ENCODE measurements around the gene UPF3A.
"Not testable (repeated sequence)": the region's sequence is repeated elsewhere in the genome, so short reads cannot be mapped to it uniquely, and the experiment has no call there.

UPF3A gene

DNA sequence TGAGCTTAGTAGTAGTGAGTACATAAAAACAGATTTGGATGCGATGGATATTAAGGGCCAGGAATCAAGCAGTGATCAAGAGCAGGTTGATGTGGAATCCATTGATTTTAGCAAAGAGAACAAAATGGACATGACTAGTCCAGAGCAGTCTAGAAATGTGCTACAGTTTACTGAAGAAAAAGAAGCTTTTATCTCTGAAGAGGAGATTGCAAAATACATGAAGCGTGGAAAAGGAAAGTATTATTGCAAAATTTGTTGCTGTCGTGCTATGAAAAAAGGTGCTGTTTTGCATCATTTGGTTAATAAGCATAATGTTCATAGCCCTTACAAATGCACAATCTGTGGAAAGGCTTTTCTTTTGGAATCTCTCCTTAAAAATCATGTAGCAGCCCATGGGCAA, 44.3 kb downstream of the UPF3A start:
- Histone ChIP-seq H3K36me3 (ENCODE audit: insufficient read depth, low read length) (peaks cover 72% of the 10 kb centered on the region), H3K9ac (ENCODE audit: insufficient read length) (peak overlapping the region; percentile 11)
- TF ChIP-seq FOXP2 (optimal IDR thresholded peaks at IDR 0.05; ENCODE audit: control extremely low read depth, extremely low read length, insufficient read depth) (no peak), POLR2AphosphoS5 (IDR thresholded peaks at IDR 0.05; ENCODE audit: borderline replicate concordance, low read depth, low read length) (no peak), EZH2 (IDR thresholded peaks at IDR 0.05) (no peak)

DNA sequence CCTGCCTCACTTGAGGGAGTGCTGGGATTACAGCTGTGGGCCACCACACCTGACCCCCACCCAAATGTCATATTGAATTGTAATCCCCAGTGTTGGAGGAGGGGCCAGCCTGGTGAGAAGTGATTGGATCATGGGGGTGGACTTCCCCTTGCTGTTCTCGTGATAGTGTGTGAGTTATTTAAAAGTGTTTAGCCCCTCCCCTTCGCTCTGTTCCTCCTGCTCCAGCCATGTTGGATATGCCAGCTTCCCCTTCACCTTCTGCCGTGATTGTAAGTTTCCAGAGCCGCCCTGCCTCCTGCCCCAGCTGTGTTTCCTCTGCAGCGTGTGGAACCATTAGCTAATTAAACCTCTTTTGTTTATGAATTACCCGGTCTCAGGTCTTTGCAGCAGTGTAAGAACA, 46.6 kb downstream of the UPF3A start:
- no peak for DNase-seq (ENCODE audit: low read depth, low spot score)
- Histone ChIP-seq H3K4me3 (no peak overlapping the region), H3K36me3 (ENCODE audit: insufficient read depth, low read length) (peaks cover 52% of the 10 kb centered on the region), H3K9ac (ENCODE audit: insufficient read length) (no peak overlapping the region), H3K27ac (no peak overlapping the region), H3K9me3 (ENCODE audit: low read depth, low read length) (no peaks in the 10 kb centered on the region)
- TF ChIP-seq POLR2AphosphoS5 (IDR thresholded peaks at IDR 0.05; ENCODE audit: borderline replicate concordance, low read depth, low read length) (no peak), FOXP2 (optimal IDR thresholded peaks at IDR 0.05; ENCODE audit: control extremely low read depth, extremely low read length, insufficient read depth) (no peak)

More for the DNA sequence above, 44.3 kb downstream of the UPF3A start:
- H3K27ac ChIP-seq: peak overlapping the region; percentile 56
- H3K9me3 ChIP-seq (ENCODE audit: low read depth, low read length): no peaks in the 10 kb centered on the region
- DNase-seq (ENCODE audit: low read depth, low spot score): no peak
- no peak overlapping the region for H3K4me3 ChIP-seq

DNA sequence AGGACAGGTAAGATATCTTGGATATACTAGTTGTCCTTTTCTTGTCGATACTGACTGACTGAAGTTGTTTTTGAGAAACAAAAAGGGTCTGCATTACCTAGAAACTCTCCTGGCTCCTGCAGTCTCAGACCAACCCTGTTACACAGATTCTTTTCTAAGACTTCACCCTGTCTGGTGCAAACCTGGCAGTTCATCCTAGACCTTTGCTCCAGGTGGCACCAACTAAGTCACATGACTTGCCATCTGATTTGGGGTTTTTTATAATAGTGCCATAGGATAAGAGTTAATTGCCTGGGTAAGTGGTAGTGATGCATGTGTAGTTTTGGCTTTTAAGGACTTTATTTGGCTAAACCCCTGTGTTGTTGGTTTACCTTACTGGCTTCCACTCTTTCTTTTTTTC, 47.2 kb downstream of the UPF3A start:
- Histone ChIP-seq H3K4me3 (no peak overlapping the region), H3K9ac (ENCODE audit: insufficient read length) (no peak overlapping the region), H3K27ac (no peak overlapping the region), H3K9me3 (ENCODE audit: low read depth, low read length) (no peaks in the 10 kb centered on the region), H3K36me3 (ENCODE audit: insufficient read depth, low read length) (peaks cover 47% of the 10 kb centered on the region)
- DNase-seq (ENCODE audit: low read depth, low spot score): no peak
- TF ChIP-seq POLR2AphosphoS5 (IDR thresholded peaks at IDR 0.05; ENCODE audit: borderline replicate concordance, low read depth, low read length): no peak
- TF ChIP-seq FOXP2 (optimal IDR thresholded peaks at IDR 0.05; ENCODE audit: control extremely low read depth, extremely low read length, insufficient read depth): no peak
- TF ChIP-seq EZH2 (IDR thresholded peaks at IDR 0.05): no peak

DNA sequence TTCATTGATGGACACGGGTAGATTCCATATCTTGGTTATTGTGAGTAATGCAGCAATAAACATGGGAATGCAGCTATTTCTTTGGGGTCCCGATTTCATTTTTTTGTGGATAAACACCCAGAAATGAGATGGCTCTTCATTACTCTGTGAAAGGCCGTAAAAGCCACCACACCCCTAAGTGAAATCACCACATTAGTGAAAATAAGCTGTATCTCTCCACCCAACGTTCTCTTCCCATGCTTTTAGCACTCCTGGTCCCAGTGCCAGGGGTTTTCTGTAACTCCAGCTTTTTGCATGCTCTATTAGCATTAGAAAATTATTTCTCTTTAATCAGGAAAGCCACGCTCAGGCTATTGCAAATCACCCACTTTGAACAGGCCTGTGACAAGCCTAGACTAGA, 48.7 kb downstream of the UPF3A start:
- no peak overlapping the region for H3K27ac ChIP-seq
- H3K4me3 ChIP-seq: no peak overlapping the region
- peaks cover 32% of the 10 kb centered on the region for H3K36me3 ChIP-seq (ENCODE audit: insufficient read depth, low read length)
- TF ChIP-seq FOXP2 (optimal IDR thresholded peaks at IDR 0.05; ENCODE audit: control extremely low read depth, extremely low read length, insufficient read depth): no peak
- no peak for TF ChIP-seq EZH2 (IDR thresholded peaks at IDR 0.05)
- TF ChIP-seq POLR2AphosphoS5 (IDR thresholded peaks at IDR 0.05; ENCODE audit: borderline replicate concordance, low read depth, low read length): no peak
- H3K9me3 ChIP-seq (ENCODE audit: low read depth, low read length): no peaks in the 10 kb centered on the region
- H3K9ac ChIP-seq (ENCODE audit: insufficient read length): no peak overlapping the region
- DNase-seq (ENCODE audit: low read depth, low spot score): no peak

DNA sequence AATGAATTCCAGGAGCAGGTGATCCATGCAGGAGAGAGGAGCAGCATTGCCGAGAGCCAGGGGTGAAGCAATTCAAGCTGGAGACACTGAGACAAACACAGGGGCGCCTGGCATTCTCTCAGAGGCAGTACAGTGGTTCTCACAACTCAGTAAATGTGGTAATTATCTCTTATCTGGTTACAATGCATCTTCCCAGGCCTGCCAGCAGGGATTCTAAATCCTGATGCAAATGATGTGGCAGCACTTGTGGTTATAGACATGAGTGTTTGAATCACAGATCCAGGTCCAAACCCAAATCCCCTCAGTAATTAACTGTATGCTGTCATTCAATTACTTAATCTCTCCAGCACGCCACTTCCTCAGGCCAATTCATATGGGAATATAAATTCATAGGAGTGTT, 52.5 kb downstream of the UPF3A start:
- H3K27ac ChIP-seq; H3K4me3 ChIP-seq; DNase-seq (ENCODE audit: low read depth, low spot score); H3K9me3 ChIP-seq (ENCODE audit: low read depth, low read length); H3K36me3 ChIP-seq (ENCODE audit: insufficient read depth, low read length); H3K9ac ChIP-seq (ENCODE audit: insufficient read length): not testable (repeated sequence)

DNA sequence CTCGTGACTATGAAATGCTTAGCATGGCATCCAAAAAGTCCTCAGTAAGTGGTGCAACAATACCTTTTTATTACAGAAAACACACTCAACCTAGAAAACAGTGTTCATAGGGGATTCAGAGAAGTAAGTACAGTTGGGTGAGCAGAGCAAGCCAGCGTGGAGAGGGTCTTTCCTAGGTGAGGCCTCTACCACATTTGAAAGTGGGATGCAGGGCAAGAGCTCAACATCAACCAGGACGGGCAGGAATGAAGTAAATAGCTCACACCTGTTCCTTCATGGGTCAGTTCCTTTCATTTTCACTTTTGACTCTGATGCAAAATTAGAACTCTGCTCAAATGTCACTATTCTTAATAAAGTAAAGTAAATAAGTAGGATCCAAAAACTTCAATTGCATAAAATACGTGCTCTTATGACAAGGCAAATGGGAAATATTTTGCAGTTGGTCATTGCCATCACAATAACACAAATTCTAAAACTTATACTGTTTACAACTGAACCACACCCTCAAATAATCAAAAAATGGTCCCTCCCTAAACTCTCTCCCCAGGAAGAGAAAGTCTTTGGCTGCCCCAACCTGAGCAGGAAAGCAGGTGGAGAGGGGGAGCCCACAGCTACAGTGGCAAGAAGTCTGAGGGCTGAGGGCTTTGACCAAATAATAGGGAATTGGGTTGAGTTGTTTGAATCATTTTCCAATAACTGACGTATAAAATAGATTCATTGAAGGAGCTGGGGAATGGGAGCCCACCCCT, 53.1 kb downstream of the UPF3A start:
- H3K27ac ChIP-seq: no peak overlapping the region
- DNase-seq (ENCODE audit: low read depth, low spot score): no peak
- H3K9ac ChIP-seq (ENCODE audit: insufficient read length): no peak overlapping the region

DNA sequence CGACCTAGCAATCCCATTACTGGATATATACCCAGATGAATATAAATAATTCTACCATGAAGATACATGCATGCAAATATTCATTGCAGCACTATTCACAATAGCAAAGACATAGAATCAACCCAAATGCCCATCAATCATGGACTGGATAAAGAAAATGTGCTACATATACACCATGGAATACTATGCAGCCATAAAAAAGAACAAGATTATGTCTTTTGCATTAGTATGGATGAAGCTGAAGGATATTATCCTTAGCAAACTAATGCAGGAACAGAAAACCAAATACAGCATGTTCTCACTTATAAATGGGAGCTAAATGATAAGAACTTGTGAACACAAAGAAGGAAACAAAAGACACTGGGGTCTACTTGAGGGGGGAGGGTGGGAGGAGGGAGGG, 55.1 kb downstream of the UPF3A start:
- not testable (repeated sequence) for H3K27ac ChIP-seq; H3K36me3 ChIP-seq (ENCODE audit: insufficient read depth, low read length); H3K4me3 ChIP-seq; H3K9me3 ChIP-seq (ENCODE audit: low read depth, low read length); H3K9ac ChIP-seq (ENCODE audit: insufficient read length); DNase-seq (ENCODE audit: low read depth, low spot score)

More for the DNA sequence above, 53.1 kb downstream of the UPF3A start:
- Histone ChIP-seq H3K4me3 (no peak overlapping the region), H3K36me3 (ENCODE audit: insufficient read depth, low read length) (no peaks in the 10 kb centered on the region), H3K9me3 (ENCODE audit: low read depth, low read length) (no peaks in the 10 kb centered on the region)
- no peak for TF ChIP-seq FOXP2 (optimal IDR thresholded peaks at IDR 0.05; ENCODE audit: control extremely low read depth, extremely low read length, insufficient read depth)
- TF ChIP-seq EZH2 (IDR thresholded peaks at IDR 0.05): no peak
- no peak for TF ChIP-seq POLR2AphosphoS5 (IDR thresholded peaks at IDR 0.05; ENCODE audit: borderline replicate concordance, low read depth, low read length)

DNA sequence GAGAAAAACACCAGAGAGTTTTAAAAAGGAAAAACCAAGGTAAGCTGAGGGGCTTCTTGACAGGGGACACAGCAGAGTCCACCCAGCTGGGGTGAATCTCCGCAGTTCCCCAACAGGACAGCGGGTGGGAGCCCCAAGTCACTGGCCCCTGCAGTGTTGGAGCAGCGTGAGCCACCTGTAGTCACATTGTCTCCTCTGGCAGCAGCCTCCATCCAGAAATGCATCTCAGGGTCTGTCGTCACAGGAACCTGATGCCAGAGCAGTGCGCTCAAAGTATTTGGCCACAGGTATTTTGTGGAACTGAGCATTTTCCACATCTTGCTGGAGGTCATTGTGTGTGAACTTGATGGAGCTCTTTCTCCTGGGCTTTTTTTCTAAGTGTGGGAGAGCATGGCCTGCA, 57.6 kb downstream of the UPF3A start:
- Histone ChIP-seq H3K9me3 (ENCODE audit: low read depth, low read length) (no peaks in the 10 kb centered on the region), H3K9ac (ENCODE audit: insufficient read length) (no peak overlapping the region), H3K4me3 (no peak overlapping the region), H3K27ac (no peak overlapping the region), H3K36me3 (ENCODE audit: insufficient read depth, low read length) (no peaks in the 10 kb centered on the region)
- DNase-seq (ENCODE audit: low read depth, low spot score): no peak
- no peak for TF ChIP-seq EZH2 (IDR thresholded peaks at IDR 0.05)
- no peak for TF ChIP-seq POLR2AphosphoS5 (IDR thresholded peaks at IDR 0.05; ENCODE audit: borderline replicate concordance, low read depth, low read length)
- no peak for TF ChIP-seq FOXP2 (optimal IDR thresholded peaks at IDR 0.05; ENCODE audit: control extremely low read depth, extremely low read length, insufficient read depth)

DNA sequence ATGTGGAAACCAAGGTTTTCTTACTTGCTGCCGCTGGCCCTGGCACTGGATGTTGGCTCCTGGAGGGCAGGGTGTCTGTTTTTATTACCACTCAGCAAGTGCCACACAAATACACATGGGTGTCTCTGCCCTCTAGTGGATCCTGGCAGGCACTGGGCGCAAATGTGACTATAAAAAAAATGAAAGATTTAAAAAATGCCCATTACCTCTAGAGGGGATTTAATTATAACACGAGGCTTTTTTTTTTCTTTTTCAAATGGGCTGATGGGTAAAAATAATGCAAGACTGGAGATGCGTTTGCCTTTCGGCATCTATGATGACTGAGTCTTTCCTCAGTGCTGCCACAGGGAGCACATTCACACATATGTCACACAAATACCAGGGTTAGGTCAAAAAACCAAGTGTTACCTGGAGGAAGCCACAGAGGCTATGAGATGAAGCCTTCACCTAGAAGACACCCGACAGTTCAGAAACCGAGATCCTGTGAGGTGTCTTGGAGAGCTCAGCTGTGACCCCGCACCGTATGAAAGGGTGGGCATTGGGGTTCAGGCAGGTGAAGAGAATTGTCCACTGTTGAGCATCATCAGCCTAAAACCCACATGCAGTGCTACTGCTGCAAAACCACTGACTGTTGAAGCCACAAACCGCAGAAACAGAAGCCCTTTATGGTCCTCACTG, 58.6 kb downstream of the UPF3A start:
- DNase-seq (ENCODE audit: low read depth, low spot score): no peak
- TF ChIP-seq POLR2AphosphoS5 (IDR thresholded peaks at IDR 0.05; ENCODE audit: borderline replicate concordance, low read depth, low read length): no peak
- TF ChIP-seq FOXP2 (optimal IDR thresholded peaks at IDR 0.05; ENCODE audit: control extremely low read depth, extremely low read length, insufficient read depth): no peak
- TF ChIP-seq EZH2 (IDR thresholded peaks at IDR 0.05): no peak
- H3K9me3 ChIP-seq (ENCODE audit: low read depth, low read length): no peaks in the 10 kb centered on the region
- H3K4me3 ChIP-seq: no peak overlapping the region
- H3K9ac ChIP-seq (ENCODE audit: insufficient read length): no peak overlapping the region
- H3K36me3 ChIP-seq (ENCODE audit: insufficient read depth, low read length): no peaks in the 10 kb centered on the region
- H3K27ac ChIP-seq: no peak overlapping the region
